Fibroblast of skin of right quadriceps (primary cell): ENCODE data around the gene ACBD3.
A peak's percentile ranks its signal among the peaks of the same experiment; 100 is the strongest.

Source experiments
- DNase-seq: peaks from one replicate; pipeline ENCODE4 v3.0.0-alpha.2; 2013

Gene ACBD3

DNA sequence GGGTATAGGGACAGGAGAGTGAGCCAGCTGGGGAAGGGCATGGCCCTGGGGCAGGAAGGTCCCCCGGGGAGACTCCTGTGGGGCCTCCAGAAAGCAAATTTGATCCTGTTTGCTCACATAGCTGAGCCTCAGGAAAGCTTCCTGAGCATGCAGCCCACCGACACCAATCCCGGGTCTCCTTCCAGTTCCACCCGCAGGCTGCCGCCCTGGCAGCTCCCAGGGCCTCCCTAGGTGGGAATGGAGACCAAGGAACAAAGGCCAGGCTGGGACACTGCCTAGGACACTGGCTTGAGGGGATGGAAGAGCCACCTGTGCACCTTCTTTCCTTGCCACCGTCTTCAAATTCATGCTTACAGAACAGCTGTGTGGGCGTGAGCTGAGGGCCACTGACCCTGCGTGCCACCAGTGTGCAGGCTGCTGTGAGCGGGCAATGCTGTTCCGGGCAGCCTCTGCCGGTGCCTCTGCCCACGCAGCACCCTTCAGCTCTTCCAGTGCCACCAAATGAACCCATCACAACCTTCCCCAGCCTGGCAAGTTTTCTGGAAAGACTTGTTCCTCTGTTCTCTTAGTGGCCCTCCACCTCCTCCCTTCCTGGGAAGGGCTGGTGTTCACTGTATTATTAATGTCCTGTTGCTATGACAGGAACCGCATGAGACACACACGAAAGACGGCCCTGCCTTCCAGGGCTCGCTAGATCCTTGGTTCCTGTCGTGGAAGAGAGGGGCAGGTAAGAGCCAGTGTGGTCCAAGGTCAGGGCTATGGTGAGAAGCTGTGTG lies 53.6 kb downstream of the ACBD3 start:
- no peak for DNase-seq

GRCh38 chr1:226131639-226132038 lies 54.9 kb downstream of the ACBD3 start:
- DNase-seq: no peak

DNA sequence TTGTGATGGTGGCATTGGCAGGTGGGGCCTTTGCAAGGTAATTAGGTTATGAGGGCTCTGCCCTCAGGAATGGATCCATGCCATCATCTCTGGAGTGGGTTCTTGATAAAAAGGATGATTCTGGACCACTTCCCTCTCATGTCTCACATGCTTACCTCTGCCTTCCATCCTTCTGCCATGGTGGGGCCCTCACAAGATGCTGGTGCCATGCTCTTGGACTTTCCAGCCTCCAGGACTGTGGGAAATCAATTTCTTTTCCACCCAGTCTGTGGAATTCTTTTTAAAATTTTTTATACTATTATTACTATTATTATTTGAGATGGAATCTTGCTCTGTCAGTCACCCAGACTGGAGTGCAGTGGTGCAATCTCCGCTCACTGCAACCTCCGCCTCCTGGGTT lies 57.3 kb downstream of the ACBD3 start:
- DNase-seq: no peak

GRCh38 chr1:226128487-226129075 lies 58.0 kb downstream of the ACBD3 start:
- peak; percentile 79 for DNase-seq

DNA sequence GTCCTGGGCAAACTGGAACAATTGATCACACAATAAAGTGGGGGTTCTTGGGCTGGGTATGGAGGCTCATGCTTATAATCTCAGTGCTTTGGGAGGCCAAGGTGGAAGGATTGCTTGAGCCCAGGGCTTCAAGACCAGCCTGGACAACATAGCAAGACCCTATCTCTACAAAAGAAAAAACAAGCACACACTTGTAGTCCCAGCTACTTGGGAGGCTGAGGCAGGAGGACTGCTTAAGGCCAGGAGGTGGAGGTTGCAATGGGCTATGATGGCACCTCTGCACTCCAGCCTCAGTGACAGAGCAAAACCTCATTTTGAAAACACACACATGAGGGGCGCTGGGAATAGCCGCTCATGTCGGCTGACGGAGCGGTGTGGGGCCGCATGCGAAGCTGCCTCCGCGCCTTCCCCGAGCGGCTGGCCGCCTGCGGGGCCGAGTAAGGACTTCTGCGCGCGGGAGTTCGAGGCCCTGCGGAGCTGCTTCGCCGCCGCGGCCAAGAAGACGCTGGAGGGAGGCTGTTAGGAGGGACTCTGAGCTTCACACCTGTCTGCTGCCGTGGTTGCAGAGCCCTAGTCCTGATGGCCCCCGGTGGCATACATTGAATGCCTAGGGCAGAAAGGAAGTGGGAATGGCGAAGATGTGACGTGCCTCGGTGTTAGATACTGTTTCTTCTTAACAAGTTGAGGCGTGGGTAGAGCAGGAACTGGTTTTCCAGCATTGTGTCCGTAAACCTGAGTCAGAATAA lies 59.5 kb downstream of the ACBD3 start:
- DNase-seq: no peak

DNA sequence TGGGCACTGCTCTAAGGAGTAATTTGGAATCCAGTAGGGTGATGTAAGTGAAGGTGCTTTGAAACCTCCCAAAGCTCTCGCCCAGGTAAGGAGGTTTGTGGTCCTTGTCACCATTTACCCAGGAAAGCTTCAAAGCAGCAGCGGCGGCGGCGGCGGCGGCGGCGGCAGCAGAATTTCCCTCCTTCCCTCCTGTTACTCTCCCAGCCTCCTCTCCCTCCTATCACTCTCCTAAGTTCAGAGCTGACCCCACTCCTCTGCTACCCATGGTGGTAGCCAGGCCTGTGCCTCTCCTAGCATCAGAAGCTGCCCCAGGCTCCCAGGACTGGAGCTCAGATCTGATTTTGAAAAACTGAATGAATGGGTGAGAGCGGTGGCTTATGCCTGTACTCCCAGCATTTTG lies 60.7 kb downstream of the ACBD3 start:
- DNase-seq: no peak

- DNase-seq: peak; percentile 69
These were observed 61.4 kb downstream of the ACBD3 start for GRCh38 chr1:226125097-226125630.

- no peak for DNase-seq
These were observed 62.7 kb downstream of the ACBD3 start for GRCh38 chr1:226123591-226124471.

- no peak for DNase-seq
These were observed 63.4 kb downstream of the ACBD3 start for GRCh38 chr1:226123212-226123560.

- peak; percentile 29 for DNase-seq
These were observed 64.7 kb downstream of the ACBD3 start for GRCh38 chr1:226121587-226122400.

DNA sequence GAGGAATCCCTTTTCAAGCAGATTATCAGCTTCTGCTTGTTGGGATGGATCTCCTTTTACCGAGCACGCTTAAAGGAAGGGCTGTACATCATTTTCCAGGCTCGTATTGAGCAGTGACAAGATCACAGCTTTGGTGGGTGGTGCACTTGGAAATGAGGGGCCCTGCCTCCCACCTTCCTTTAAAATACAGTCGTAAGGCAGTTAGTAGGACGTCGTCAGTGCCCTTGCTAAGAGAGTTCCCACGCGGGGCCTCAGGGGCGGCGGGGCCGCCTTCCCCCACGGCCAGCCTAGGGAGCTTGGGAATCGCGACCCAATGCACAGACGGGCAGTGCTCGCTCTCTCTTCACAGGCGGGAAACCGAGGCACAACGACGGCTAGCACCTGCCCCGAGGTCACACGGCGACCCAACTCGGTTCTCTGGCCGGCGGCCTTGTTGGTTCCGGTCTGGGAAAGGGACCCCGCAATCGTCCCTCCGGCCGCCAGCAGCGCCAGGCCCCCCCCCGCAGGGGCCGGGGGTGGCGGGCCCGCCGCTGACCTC lies 65.4 kb downstream of the ACBD3 start:
- no peak for DNase-seq

GRCh38 chr1:226120398-226120797 lies 66.1 kb downstream of the ACBD3 start:
- DNase-seq: no peak

GRCh38 chr1:226119169-226119568 lies 67.4 kb downstream of the ACBD3 start:
- no peak for DNase-seq

- DNase-seq: no peak
These were observed 68.2 kb downstream of the ACBD3 start for GRCh38 chr1:226118357-226118756.

DNA sequence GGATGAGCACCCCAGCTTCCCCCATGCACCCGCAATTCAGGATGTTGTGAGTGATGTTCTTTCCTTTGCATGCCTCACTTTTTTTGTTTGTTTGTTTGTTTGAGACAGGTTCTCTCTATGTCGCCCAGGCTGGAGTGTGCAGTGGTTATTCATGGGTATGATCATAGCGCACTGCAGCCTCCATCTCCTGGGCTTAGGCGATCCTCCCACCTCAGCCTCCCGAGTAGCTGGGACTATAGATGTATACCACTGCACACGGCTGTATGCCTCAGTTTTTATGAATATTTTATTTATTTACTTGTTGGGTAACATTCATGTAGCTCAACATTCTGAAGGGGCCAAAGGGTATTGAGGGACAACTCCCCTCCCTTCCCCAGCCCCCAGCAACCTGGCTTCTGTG lies 69.2 kb downstream of the ACBD3 start:
- DNase-seq: no peak

DNA sequence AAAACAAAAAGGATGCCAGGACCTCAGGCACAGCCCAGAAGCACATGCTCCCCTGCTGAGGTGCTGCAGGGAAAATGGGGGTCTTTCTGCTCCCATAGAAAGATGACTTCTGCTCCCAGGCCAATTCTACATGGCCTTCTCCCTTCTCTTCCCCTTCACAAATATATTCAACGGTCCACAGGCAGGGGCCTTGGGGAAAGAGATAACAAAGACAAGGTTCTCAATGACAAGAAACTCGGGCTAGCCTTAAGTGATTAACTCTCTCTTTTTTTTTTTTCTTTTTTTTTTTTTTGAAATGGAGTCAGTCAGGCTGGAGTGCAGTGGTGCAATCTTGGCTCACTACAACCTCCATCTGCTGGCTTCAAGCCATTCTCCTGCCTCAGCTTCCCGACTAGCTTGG lies 69.9 kb downstream of the ACBD3 start:
- no peak for DNase-seq

GRCh38 chr1:226112626-226113025 lies 73.9 kb downstream of the ACBD3 start:
- no peak for DNase-seq

DNA sequence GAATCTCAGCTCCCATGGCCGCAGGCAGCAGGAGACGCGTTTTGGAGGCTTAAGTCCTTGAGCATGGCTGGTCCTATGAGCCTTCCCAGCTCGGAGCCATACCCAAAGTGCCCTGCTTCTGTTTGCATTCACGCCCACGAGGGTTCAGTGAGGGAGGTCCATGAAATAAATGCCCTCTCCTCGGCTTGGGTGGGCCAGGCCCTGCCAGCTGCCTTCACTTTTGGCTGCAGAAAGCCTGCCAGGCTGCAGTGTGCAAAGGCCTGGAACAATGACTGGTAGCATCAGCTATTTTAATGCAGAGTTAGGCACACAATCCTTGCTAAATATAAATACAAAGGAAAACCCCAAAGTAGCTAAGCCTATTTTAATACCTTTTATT lies 74.7 kb downstream of the ACBD3 start:
- DNase-seq: no peak

DNA sequence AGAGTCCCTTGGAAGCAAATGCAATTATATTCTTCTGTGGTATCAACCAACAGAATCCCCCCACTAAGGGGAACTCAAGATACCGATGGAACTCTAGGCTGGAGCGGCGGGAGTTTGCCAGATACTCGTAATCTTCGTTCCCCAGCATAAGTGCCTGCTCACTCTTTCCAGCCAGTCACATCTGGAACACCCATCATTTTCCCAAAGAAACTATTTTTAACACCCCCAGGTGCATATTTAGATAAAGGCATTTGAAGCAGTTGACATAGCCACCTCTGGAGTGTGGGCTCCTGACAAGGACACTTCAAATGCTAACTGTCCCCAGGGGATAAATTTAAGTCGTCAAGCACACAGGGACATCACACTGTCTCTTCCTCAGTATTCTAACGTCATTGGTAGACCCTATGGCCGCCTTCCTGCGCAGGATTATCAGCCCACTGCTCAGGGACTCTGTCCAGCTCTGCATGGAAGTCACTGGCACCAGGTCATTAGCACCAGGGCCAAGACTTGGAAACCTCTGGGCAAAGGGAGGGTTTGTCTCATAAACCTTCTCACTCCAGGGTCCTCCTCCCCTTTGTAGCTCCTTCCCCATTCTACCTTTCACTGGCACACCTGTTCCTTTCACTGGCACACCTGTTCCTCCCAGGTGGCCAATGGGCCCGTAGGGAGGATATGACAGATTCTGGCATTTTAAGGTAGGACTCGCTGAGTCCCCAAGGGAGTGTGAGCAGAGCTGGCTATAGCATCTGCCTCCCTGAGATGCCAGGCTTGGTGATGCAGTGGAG lies 75.3 kb downstream of the ACBD3 start:
- DNase-seq: no peak

DNA sequence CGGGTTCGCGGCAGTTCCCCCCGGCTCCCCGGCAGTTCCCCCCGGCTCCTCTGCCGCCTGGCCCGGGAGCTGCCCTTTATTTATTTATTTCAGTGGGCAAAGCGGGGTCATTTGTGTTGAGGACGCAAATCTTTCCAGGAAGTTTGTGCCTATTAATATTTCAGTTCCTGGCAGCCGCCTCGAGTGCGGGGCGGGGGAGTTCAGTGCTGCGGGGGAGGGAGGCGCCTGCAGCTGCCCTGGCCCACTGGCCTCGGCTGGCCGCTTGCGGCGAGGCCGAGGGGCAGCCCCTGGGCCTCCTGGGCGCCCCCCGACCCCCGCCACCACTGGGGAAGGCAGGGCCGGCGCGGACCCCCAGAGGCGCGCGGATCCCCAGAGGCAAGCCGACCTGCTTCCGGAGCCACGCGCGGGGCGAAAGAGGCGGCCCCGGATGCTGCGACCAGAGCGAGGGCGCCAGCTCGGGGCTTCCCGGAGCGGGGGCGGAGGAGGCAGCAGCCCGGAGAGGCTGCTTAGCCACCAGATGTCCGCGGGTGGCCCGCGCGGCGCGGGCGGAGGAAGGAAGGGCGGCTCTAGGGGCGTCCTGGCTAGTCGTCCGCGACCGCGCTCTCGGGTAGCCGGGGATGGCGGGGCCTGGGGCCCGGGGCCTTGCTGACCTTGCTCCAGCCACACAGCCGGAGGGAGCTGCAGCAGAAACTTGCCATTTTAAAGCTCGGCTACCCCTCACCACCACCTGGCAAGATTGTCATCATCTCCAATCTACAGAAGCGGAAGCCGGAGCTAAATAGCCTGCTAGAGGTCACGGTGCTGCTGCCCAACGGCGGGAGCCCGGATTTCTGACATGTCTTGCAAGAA lies 76.1 kb downstream of the ACBD3 start:
- DNase-seq: peak; percentile 39
